Caco-2 (cell line): Measurements from ENCODE around the gene WNT9A. TPM values are rescaled to one million over a fixed set of nuclear protein-coding genes. Genes with fewer than 3 reads are reported as not detected.
"Not testable (repeated sequence)": the region's sequence is repeated elsewhere in the genome, so short reads cannot be mapped to it uniquely, and the experiment has no call there.

Experiments used
- BruUV-seq: library from RNA; stranded (reverse); fragments of 400-500 nt; replicated peaks from 2 replicates; lab custom pipeline; 2021; lab: Mats Ljungman, UMichigan
- CTCF ChIA-PET: fragments of 300-600 bp; sonication (Branson Sonifier 250); formaldehyde crosslinking; loops from one replicate; lab custom pipeline; 2022; ENCODE audit warnings: antibody characterized with exemption; lab: Charles Lee
- POLR2A ChIA-PET: fragments of 300-600 bp; sonication (Branson Sonifier 250); formaldehyde crosslinking; loops from one replicate; lab custom pipeline; 2022; ENCODE audit warnings: antibody characterized with exemption; lab: Charles Lee
- DNase-seq, 2 experiments: peaks; one replicate each; pipeline versions ENCODE4 v3.0.0 to v3.0.0-alpha.2; 2020 to 2022
- H3K27me3 ChIP-seq: replicated peaks from 2 replicates; pipeline ENCODE4 v1.6.0; 2011; ENCODE audit warnings: low read length; ENCODE audit not compliant: control insufficient read depth, insufficient read depth
- H3K36me3 ChIP-seq: 2 replicates; pipeline ENCODE4 v1.5.1; 2011; ENCODE audit warnings: low read length; ENCODE audit not compliant: control insufficient read depth, insufficient read depth
- H3K4me1 ChIP-seq: fragments of 250-450 bp; sonication (Bioruptor Pico); 2 replicates; pipeline ENCODE4 v1.5.1; 2020; ENCODE audit warnings: mild to moderate bottlenecking
- H3K4me3 ChIP-seq: 2 replicates; pipeline ENCODE4 v1.5.1; 2011; ENCODE audit warnings: low read depth, mild to moderate bottlenecking, control low read depth, low read length
- H3K9me3 ChIP-seq: fragments of 250-450 bp; sonication (Bioruptor Pico); 2 replicates; pipeline ENCODE4 v1.5.1; 2020; ENCODE audit warnings: mild to moderate bottlenecking, moderate library complexity
- H3K27ac Mint-ChIP-seq: one replicate; pipeline ENCODE4 v1.8.0; 2022; ENCODE audit warnings: mixed read lengths; ENCODE audit not compliant: unreplicated experiment
- H3K27me3 Mint-ChIP-seq: one replicate; pipeline ENCODE4 v1.8.0; 2022; ENCODE audit warnings: mixed read lengths; ENCODE audit not compliant: insufficient read depth, unreplicated experiment
- H3K36me3 Mint-ChIP-seq: one replicate; pipeline ENCODE4 v1.8.0; 2022; ENCODE audit warnings: mild to moderate bottlenecking, mixed read lengths; ENCODE audit not compliant: insufficient read depth, unreplicated experiment
- H3K4me1 Mint-ChIP-seq: one replicate; pipeline ENCODE4 v1.8.0; 2022; ENCODE audit warnings: low read depth, mixed read lengths; ENCODE audit not compliant: unreplicated experiment
- H3K4me3 Mint-ChIP-seq: one replicate; pipeline ENCODE4 v1.8.0; 2022; ENCODE audit warnings: mild to moderate bottlenecking, moderate library complexity, mixed read lengths; ENCODE audit not compliant: unreplicated experiment
- H3K9me3 Mint-ChIP-seq: one replicate; pipeline ENCODE4 v1.8.0; 2022; ENCODE audit warnings: mixed read lengths; ENCODE audit not compliant: unreplicated experiment
- intact Hi-C: fragments of 100-400 bp; cut with micrococcal nuclease; formaldehyde crosslinking; loops from one replicate; pipeline ENCODE4 v1.10.0; 2022; ENCODE audit not compliant: unreplicated experiment
- total RNA-seq: library from RNA; stranded (reverse); gene quantifications from 2 replicates; pipeline ENCODE4 v1.2.3, GENCODE V29; 2022
- TF ChIP-seq, protein P1 (sequence below), 2 experiments: fragments of 200-600 bp in 1 of 2; IDR thresholded peaks; 1 replicate in 1 of 2; 2 replicates in 1 of 2; pipeline versions ENCODE4 v1.5.1 to v1.8.0; 2011 to 2022; ENCODE audit warnings: antibody characterized with exemption in 1 of 2, control low read depth in 1 of 2, inconsistent platforms in 1 of 2, low read depth in 1 of 2, low read length in 1 of 2, mild to moderate bottlenecking in 1 of 2, moderate library complexity in 1 of 2; ENCODE audit not compliant: insufficient read depth in 1 of 2, severe bottlenecking in 1 of 2, unreplicated experiment in 1 of 2

WNT9A gene
- total RNA-seq, 1 experiment from 2014 or later = 0.68 TPM

DNA sequence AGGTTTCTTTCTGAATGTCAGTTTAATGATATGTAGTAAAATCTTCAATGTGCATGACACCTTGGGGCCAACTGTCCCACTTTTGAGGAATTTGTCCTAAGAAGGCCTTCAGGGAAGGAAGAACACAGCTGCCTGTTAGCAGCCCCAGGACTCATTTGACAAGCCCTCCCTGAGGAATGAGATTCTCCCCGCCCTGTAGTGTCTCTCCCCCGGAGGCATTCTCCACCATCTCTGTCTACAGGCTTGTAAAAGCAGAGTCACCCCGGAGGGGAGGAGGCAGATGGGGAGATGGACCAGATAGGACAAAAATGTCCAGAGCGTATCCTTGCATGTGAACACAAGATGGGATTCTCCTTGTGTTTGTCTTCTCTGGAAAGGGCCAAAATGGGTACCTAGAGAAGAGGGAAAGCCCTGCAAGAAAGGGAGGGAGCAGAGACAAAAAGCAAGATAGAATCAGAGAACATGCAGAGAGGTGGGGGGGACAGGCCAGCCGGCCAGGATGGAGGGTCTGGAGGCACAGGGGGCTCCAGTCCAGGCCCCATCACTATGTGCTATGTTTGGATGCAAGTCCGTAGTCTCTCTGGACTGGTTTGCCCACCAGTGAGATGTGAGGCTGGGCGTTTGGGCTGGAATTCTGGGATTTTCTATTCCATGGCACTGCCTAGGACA is 47.0 kb upstream of the WNT9A start:
- H3K4me1 ChIP-seq = no peaks in the 10 kb centered on the region
- no peaks in the 10 kb centered on the region for H3K27me3 ChIP-seq
- no peaks in the 10 kb centered on the region for H3K36me3 Mint-ChIP-seq
- no peak overlapping the region for H3K4me3 ChIP-seq
- no peaks in the 10 kb centered on the region for H3K27me3 Mint-ChIP-seq
- POLR2A ChIA-PET = no interaction called here
- DNase-seq = peak in 1 of 2 experiments; percentile 65
- no peak overlapping the region for H3K4me3 Mint-ChIP-seq
- intact Hi-C loops = no loop called here
- H3K4me1 Mint-ChIP-seq = no peaks in the 10 kb centered on the region
- H3K27ac Mint-ChIP-seq = no peak overlapping the region
- peaks cover 10% of the 10 kb centered on the region; the same call in 1 of the 2 replicates for H3K9me3 ChIP-seq
- no peaks in the 10 kb centered on the region for H3K36me3 ChIP-seq
- BruUV-seq = no TSS peak
- peaks cover 25% of the 10 kb centered on the region for H3K9me3 Mint-ChIP-seq
- TF ChIP-seq, protein P1, sequence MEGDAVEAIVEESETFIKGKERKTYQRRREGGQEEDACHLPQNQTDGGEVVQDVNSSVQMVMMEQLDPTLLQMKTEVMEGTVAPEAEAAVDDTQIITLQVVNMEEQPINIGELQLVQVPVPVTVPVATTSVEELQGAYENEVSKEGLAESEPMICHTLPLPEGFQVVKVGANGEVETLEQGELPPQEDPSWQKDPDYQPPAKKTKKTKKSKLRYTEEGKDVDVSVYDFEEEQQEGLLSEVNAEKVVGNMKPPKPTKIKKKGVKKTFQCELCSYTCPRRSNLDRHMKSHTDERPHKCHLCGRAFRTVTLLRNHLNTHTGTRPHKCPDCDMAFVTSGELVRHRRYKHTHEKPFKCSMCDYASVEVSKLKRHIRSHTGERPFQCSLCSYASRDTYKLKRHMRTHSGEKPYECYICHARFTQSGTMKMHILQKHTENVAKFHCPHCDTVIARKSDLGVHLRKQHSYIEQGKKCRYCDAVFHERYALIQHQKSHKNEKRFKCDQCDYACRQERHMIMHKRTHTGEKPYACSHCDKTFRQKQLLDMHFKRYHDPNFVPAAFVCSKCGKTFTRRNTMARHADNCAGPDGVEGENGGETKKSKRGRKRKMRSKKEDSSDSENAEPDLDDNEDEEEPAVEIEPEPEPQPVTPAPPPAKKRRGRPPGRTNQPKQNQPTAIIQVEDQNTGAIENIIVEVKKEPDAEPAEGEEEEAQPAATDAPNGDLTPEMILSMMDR (IDR thresholded peaks at IDR 0.05; ENCODE audit: insufficient read depth in 1 of 2, low read depth in 1 of 2, low read length in 1 of 2, severe bottlenecking in 1 of 2, unreplicated experiment in 1 of 2) = no peak
- CTCF ChIA-PET = no interaction called here

- Mint-ChIP-seq H3K4me1 (no peaks in the 10 kb centered on the region), H3K9me3 (peaks cover 13% of the 10 kb centered on the region), H3K4me3 (no peak overlapping the region), H3K27me3 (peaks cover 10% of the 10 kb centered on the region), H3K36me3 (no peaks in the 10 kb centered on the region), H3K27ac (no peak overlapping the region)
- ChIA-PET CTCF (no interaction called here), POLR2A (no interaction called here)
- Histone ChIP-seq H3K4me1 (no peaks in the 10 kb centered on the region), H3K27me3 (no peaks in the 10 kb centered on the region), H3K36me3 (no peaks in the 10 kb centered on the region), H3K9me3 (no peaks in the 10 kb centered on the region), H3K4me3 (no peak overlapping the region)
- TF ChIP-seq, protein P1 (IDR thresholded peaks at IDR 0.05; ENCODE audit: insufficient read depth in 1 of 2, low read depth in 1 of 2, low read length in 1 of 2, severe bottlenecking in 1 of 2, unreplicated experiment in 1 of 2) = no peak
- DNase-seq = no peak
- BruUV-seq = no TSS peak
- intact Hi-C loops = no loop called here
Measured at GRCh38 chr1:227987181-227987580, 39.4 kb upstream of the WNT9A start.

DNA sequence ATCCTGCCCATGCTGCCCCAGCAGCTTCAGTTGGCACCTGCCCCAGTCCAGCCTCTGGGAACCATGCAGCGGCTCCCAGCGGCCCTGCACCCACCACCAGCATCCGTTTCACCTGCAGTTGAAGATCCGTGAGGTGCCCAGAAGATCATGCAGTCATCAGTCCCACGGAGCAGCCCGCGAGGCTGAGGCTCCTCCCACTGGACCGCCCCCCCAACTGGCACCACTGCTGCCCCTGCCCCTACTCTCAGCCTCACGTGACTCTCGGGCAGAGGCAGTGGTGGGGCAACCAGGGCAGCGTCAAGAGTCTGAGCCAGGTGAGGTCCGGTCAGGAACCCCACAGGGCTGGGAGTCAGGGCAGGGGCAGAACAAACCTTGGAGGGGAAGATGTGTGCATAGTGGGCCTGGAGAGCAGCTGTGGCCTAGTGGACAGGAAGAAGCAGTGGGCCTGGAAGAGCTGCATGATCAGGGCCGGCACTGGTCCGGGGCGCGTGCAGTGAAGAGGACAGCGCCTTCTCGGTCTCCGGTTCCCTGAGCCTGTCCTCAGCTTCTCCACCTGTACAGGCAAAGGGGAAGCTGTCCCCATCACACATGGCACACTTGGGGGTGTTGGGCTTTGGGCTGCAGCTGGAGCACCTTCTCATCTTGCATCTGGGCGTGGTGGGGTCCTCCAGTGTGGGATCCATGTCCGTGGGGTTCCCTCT is 28.0 kb upstream of the WNT9A start:
- BruUV-seq, H3K27me3 ChIP-seq, intact Hi-C loops, H3K4me3 Mint-ChIP-seq, POLR2A ChIA-PET, H3K36me3 ChIP-seq, H3K9me3 Mint-ChIP-seq, H3K27ac Mint-ChIP-seq, H3K36me3 Mint-ChIP-seq, H3K4me1 Mint-ChIP-seq, CTCF ChIA-PET, H3K4me1 ChIP-seq, H3K9me3 ChIP-seq, H3K27me3 Mint-ChIP-seq, H3K4me3 ChIP-seq, DNase-seq: not testable (repeated sequence)

DNA sequence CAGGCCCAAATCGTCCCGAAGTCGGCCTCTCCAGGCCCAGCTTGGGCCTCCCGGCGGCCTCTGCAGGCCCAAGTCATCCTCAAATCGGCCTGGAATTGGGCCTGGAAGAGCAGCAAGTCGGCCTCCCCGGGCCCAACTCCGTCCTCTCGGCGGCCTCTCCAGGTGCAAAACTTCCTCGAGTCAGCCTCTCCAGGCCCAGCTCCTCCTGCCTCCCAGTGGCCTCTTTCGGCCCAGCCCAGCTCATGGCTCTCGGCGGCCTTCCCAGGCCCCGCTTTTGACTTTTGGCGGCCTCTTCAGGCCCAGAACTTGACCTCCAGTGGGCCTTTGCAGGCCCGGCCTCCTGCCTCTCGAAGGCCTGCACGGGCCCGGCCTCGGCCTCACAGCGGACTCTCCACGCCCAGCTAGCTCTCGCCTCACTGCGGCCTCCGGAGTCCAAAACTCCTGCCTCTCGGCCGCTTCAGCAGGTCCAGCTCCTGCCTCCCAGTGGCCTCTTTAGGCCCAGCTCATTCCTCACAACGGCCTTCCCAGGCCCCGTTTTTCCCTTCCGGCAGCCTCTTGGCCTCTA is 26.1 kb upstream of the WNT9A start:
- H3K4me1 Mint-ChIP-seq, H3K4me3 ChIP-seq, DNase-seq, H3K36me3 Mint-ChIP-seq, H3K4me3 Mint-ChIP-seq, intact Hi-C loops, H3K27ac Mint-ChIP-seq, H3K9me3 Mint-ChIP-seq, H3K27me3 ChIP-seq, H3K4me1 ChIP-seq, H3K27me3 Mint-ChIP-seq, POLR2A ChIA-PET, BruUV-seq, H3K36me3 ChIP-seq, H3K9me3 ChIP-seq: not testable (repeated sequence)
- CTCF ChIA-PET = interaction anchor here (0.5 kb wide), 1 partner anchor 86 kb away, joined by 3 read pairs; no protein-coding TSS in a partner anchor

DNA sequence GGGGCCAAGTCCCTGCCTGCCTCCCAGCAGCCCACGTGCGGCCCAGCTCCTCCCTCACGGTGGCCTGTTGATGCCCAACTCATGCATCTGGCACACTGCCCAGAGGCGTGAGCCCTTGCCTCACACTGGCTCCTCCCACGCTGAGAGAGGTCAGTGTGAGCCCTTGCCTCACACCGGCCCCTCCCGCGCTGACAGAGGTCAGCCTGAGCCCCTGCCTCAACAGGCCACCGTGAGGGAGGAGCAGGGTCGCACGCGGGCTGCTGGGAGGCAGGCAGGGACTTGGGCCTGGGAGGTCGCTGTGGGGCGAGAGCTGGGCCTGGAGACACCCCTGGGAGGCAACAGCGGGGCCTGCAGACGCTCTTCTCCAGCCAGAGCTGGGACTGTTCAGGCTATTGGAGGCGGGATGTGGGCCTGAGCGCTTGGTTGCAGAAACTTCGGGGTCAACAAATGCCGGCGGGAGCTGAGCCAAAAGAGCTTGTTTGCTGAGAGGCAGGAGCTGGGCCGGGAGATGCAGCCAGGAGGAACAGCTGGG is 25.2 kb upstream of the WNT9A start:
- BruUV-seq, H3K27me3 Mint-ChIP-seq, intact Hi-C loops, H3K4me3 ChIP-seq, POLR2A ChIA-PET, DNase-seq, H3K4me3 Mint-ChIP-seq, H3K4me1 ChIP-seq, H3K36me3 ChIP-seq, H3K36me3 Mint-ChIP-seq, H3K27ac Mint-ChIP-seq, H3K9me3 ChIP-seq, H3K9me3 Mint-ChIP-seq, H3K27me3 ChIP-seq, H3K4me1 Mint-ChIP-seq: not testable (repeated sequence)
- CTCF ChIA-PET = interaction anchor here (0.5 kb wide), 1 partner anchor 86 kb away, joined by 3 read pairs; no protein-coding TSS in a partner anchor
